Stimulated activated CD8-positive, alpha-beta memory T cell treated with anti-CD3 and anti-CD28 coated beads, Interleukin-7, amount 100 ng/mL, for 24 hours (primary cell): ENCODE results near the gene ZNF248.

Source experiments
- DNase-seq: peaks from one replicate; pipeline ENCODE4 v3.0.0-alpha.2; 2020; ENCODE audit warnings: low read depth

ZNF248 gene

GRCh38 chr10:37821237-37821636 lies 36.2 kb downstream of the ZNF248 start:
- DNase-seq: no peak

DNA sequence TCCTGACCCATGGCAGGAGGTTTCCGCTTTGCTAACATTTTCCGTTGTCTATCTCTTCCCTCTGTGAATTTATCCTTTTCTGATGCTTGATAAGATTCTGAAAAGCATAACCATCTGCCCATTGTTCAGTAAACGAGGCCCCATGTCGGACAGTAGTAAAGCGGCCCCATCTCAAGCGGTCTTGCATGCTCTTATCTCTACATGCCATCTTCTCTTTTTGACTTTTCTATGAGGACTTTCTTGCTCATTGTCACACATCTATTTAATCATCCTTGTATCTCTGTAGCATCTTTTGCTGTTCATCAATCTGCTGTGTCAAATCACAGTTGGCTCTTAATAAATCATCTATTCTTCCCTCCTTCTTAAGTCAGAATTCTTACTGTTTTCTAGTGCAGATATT lies 37.6 kb downstream of the ZNF248 start:
- no peak for DNase-seq

GRCh38 chr10:37816290-37816689 lies 41.1 kb downstream of the ZNF248 start:
- no peak for DNase-seq

DNA sequence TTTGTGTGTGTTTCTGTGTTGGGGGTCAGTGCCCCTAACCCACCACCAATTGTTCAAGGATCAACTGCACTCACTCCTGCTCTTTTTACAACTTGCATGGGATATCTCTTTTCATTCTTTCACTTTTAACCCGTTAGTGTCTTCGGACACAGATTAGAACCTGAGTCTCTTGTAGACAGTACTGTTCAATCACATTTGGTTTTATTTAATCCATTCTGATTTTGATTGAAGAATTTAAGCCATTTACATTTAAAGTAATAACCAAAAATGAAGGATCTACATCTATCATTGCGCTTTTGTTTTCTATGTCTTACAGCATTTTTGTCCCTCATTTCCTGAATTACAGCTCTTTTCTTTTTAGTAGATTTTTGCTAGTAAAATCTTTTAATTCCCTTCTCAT lies 43.6 kb downstream of the ZNF248 start:
- DNase-seq: no peak

DNA sequence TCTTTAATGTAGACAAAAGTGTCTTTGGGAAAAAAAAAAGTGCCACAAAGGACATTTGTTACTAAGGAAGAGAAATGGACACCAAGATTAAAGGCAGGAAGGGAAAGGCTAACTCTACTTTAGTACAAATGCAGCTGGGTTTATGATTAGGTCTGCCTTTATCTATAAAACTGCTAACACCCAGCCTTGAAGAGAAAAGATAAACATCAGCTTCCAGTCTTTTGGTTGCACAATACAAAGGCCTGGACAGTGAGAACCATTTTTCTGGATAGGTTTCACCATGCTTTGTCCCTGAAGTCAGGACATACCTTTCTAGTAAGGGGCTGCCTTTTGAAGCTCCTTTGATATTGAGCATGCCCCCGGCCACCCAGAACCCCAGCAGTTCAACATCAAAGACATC lies 45.1 kb downstream of the ZNF248 start:
- no peak for DNase-seq

- no peak for DNase-seq
Measured at GRCh38 chr10:37803269-37803668, 54.1 kb downstream of the ZNF248 start.

DNA sequence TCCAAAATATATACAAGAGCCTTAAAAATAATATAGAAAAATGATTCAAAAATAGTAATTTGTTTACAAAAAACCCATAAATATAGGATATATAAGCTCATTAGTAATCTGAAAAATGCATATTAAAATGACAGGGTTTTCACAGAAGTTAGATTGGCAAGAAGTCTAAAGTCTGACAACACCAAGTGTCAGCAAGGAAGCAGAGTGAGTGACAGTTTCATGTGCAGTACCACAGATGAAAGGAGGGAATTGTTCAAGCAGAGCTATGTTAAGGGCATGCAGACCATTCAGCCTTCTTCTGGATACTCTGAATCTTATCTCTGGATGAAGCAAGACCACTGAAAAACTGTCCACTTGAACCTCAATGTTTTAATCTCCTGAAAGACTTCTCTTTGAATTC lies 55.9 kb downstream of the ZNF248 start:
- DNase-seq: no peak

DNA sequence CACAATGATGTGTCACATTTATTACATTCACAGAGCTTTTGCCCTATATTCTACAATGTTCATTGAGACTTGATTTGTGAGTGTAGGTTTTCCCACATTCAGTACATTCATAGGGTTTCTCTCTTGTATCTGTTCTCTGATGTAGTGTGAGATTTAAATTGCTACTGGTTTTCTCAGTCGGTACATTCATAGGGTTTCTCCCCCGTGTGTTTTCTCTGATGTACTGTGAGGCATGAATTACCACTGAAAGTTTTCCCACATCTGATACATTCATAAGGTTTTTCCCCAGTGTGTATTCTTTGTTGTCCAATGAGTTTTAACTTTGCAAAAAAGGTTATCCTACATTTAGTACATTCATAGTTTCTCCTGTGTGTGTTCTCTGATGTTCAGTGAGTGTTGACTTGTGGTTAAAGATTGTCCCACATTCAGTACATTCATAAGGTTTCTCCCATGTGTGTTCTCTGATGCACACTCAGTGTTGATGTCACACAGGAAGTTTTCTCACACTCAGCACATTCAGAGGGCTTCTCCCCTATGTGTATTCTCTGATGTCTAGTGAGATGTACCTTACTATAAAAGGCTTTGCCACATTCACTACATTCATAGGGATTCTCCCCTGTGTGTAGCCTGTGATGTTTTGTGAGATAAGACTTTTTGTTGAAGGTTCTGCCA lies 63.0 kb downstream of the ZNF248 start:
- DNase-seq: no peak

GRCh38 chr10:37789590-37789989 lies 67.8 kb downstream of the ZNF248 start:
- DNase-seq: no peak

DNA sequence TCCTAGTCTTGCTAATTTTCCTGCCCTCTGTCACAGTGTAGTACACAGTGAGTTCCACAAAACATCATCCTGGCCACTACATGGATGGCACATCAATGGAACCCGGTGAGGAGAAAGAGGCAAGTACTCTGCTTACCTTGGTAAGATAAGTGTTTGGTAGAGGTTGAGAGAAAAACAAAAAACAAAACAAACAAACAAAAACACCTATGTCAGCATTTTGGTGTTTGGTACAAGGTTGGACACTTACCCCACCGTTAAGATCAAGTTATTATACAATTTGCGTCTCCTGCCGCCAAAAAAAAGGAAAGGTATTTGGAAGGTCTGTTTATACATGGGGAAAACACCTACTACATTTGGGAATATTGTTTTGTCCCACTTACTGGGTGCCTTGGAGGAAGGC lies 72.7 kb downstream of the ZNF248 start:
- DNase-seq: no peak

- DNase-seq: no peak
Measured at GRCh38 chr10:37780536-37780935, 76.9 kb downstream of the ZNF248 start.

DNA sequence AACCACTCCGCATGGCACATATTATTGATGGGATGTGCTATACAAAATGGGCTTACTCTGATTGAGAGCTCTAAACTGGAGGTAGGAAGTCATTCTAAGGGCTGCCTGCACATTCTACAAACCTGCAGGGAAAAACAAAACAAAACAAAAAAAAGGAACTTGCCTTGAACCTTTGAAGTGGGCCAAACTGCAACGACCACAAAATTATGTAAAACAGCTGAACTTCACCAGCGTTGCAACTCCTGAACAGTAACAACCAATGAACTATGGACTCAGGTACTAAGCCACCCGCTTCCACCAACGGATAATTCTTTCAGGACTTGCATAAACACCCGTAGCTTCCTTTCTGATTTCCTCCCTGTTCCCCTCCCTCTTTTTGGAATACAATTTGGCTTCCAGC lies 80.4 kb downstream of the ZNF248 start:
- no peak for DNase-seq

- no peak for DNase-seq
Measured at GRCh38 chr10:37775612-37776011, 81.8 kb downstream of the ZNF248 start.

DNA sequence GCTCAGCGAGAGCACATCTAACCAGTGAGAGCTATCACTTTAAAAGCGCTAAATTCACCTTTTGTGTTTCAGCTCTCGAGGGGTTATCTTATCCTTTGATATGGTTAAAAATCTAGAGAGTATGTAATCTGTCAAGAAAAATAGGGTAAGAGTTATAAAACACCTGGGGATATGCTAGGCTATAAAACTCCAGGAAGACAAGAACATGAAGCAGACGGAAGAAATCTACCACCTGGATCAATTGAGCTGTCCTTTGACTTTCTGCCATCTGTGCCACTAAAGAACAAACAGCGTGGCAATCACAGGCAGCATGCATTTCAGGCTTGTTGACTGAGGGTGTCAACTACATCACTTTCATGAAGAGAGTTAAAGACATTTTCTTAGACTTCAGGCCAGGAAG lies 83.1 kb downstream of the ZNF248 start:
- no peak for DNase-seq

GRCh38 chr10:37765216-37765615 lies 92.2 kb downstream of the ZNF248 start:
- no peak for DNase-seq

GRCh38 chr10:37763132-37763531 lies 94.3 kb downstream of the ZNF248 start:
- no peak for DNase-seq

GRCh38 chr10:37762287-37762686 lies 95.1 kb downstream of the ZNF248 start:
- DNase-seq: no peak

DNA sequence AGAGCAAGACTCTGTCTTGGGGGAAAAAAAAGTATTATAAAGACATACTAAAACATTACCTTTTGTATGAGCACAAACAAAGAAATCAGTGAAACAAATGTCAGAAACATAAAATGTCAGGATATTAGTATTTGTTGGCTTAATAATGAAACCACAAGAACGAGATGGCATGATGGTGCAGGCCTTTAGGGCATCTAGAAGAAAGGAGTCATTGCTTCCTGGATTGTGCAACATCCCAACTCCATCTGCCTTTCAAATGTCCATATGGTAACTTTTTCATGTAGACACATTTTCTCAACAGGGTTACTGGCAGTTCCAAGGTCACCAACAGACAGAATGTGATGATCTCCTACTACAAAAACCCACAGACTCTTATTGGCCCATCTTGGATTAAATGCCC lies 96.6 kb downstream of the ZNF248 start:
- no peak for DNase-seq

DNA sequence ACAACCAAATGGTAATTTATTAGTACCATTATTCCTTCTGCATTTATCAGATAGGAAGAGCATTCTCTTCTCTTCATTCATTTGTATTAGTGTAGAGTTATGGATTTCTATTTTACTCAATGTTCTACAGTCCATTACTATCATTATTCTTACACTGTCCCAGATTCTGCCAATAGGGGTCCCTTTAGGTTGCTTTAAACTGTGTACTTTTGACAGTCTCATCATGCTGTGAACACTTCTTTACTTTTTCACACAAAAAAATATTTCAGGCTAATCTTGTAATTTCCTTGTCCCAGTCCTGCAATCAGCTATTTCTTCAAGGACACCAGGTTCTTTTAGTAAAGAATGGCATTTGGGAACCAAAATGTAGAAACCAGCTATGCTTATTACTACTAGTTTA lies 99.3 kb downstream of the ZNF248 start:
- DNase-seq: no peak

- DNase-seq: no peak
Measured at GRCh38 chr10:37754538-37755323, 102.7 kb downstream of the ZNF248 start.

DNA sequence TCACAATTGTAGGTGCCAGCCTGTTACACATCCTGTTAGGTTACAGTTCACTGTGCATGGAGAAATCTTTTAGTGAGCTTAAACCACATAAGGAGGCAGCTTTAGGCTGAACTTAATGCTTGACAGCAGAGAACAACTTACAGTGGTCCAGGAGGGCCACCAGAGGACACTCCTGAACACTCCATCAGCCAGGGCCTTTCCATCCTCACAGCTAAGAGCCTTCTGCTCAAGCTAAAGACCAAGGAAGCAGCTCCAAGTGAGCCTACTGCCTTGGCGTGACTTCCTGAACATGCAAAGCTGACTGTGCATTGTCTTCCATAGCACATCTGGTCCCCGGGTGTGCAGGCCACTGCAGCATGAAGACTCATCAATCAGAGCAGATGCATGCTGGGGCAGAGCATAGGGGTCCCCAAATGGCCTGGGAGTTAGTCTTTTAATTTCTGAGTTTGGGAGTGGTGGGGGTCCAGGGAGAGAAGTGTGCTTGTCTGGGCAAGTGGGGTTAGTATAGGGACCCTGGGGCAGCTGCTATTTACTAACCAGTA lies 105.0 kb downstream of the ZNF248 start:
- no peak for DNase-seq

GRCh38 chr10:37748170-37748569 lies 109.2 kb downstream of the ZNF248 start:
- DNase-seq: no peak

DNA sequence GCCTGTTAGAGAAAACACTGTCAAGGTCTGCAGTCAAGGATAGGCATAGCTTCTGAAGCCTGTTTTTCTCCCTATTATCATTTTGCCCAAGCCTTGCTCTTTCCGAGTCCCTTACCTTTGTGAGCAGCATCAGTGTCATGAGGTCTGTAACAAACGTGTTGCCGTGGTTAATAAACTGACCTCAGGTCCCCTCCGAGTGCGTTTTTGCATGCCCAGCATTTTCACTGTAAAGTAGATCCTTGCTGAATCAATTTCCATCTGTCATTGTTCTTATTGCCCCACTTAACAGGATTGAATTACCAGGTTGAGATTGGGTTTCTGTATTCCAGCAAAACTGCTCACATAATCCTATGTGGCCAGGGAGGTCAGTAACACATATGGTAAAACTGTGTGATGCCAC lies 110.3 kb downstream of the ZNF248 start:
- no peak for DNase-seq

DNA sequence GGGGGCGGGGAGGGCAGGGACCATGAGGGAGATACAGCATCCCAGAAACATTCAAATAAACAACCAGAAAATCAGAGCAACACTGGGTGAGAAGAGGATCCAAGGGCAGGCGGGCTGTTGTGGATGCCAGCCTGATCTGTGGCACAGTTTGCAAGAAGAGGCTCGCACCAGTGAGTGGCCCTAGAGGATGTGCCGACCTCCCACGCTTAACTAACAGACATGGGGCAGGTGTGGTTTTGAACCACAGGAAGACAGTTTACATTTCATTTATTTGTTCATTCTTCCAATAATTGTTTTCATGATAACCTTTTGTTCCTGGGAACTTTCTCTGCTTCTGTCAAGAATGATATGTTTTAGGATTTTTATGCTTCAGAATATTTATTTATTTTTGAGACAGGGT lies 115.6 kb downstream of the ZNF248 start:
- no peak for DNase-seq
